DMS 273 (cell line): Measurements from ENCODE around the gene BCL7A.
"Not testable (repeated sequence)": the region's sequence is repeated elsewhere in the genome, so short reads cannot be mapped to it uniquely, and the experiment has no call there.

Source experiments
- DNase-seq: peaks from one replicate; lab custom pipeline; 2025; ENCODE audit not compliant: unreplicated experiment; lab: John Stamatoyannopoulos, UW

The BCL7A gene

DNA sequence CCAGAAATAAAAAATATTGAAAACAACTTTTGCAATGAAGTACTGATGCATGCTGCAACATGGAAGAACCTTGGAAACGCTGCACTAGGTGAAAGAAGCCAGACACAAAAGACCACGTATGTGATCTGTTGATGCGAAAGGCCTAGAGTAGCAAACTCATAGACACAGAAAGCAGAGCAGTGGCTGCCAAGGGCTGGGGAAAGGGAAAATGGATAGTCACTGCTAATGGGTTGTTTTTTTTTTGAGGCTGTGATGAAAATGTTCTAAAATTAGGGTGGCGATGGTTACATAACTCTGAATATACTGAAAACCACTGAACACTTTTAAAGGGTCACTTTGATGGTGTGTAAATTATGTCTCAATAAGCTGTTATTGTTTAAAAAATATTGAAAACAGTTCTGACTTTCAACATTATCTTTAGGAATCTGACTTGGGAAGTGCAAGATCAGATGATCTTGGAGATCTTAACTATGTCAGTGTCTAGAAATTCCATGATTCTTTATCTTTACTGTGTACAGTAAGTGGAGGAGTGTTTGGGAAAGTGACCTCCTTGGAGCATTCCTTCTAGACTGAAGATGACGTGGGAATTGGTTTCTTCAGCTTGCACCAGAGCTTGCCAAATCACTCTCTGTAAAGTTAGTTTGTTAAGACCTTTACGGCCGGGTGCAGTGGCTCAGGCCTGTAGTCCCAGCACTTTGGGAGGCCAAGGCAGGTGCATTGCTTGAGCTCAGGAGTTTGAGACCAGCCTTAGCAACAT is 69.3 kb downstream of the BCL7A start:
- no peak for DNase-seq

DNA sequence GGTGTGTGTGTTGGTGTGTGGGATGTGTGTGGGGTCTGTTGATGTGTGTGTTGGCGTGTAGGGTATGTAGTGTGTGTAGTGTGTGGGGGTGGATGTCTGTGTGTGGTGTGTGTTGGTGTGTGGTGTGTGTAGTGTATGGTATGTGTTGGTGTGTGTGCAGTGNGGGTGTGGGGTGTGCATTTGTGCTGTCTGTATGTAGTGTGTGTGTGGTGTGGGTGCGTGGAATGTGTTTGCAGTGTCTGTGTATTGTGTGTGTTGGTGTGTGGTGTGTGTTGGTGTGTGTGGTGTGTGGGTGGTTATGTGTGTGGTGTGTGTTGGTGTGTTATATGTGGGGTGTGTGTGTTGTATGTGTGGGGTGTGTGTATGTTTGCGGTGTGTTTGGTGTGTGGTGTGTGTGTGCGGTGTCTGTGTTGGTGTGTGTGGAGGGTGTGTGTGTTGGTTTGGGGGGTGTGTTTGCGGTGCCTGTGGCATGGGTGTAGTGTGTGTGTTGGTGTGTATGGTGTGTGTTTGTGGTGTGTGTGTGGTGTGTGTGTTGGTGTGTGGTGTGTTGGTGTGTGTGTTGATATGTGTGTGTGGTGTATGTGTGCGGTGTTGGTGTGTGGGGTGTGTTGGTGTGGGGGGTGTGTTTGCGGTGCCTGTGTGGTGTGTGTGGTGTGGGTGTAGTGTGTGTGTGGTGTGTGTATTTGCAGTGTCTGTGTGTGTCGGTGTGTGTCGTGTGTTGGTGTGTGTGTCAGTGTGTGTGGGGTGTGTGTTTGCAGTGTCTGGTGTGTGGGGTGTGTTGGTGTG is 71.6 kb downstream of the BCL7A start:
- no peak for DNase-seq

DNA sequence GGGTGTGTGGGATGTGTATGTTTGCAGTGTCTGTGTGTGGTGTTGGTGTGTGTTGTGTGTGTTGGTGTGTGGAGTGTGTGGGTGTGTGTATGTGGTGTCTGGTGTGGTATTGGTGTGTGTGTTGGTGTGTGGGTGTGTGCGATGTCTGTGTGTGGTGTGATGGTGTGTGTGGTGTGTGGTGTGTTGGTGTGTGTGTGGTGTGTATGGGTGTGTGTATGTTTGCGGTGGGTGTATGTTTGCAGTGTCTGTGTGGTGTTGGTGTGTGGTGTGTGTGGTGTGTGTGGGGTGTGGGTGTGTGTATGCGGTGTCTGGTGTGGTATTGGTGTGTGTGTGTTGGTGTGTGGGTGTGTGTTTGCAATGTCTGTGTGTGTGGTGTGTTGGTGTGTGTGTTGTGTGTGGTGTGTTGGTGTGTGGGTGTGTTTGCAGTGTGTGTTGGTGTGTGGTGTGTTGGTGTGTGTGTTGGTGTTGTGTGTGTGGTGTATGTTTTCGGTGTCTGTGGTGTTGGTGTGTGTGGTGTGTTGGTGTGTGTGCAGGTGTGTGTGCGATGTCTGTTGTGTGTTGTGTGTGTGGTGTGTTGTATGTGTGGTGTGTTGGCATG is 72.6 kb downstream of the BCL7A start:
- no peak for DNase-seq

DNA sequence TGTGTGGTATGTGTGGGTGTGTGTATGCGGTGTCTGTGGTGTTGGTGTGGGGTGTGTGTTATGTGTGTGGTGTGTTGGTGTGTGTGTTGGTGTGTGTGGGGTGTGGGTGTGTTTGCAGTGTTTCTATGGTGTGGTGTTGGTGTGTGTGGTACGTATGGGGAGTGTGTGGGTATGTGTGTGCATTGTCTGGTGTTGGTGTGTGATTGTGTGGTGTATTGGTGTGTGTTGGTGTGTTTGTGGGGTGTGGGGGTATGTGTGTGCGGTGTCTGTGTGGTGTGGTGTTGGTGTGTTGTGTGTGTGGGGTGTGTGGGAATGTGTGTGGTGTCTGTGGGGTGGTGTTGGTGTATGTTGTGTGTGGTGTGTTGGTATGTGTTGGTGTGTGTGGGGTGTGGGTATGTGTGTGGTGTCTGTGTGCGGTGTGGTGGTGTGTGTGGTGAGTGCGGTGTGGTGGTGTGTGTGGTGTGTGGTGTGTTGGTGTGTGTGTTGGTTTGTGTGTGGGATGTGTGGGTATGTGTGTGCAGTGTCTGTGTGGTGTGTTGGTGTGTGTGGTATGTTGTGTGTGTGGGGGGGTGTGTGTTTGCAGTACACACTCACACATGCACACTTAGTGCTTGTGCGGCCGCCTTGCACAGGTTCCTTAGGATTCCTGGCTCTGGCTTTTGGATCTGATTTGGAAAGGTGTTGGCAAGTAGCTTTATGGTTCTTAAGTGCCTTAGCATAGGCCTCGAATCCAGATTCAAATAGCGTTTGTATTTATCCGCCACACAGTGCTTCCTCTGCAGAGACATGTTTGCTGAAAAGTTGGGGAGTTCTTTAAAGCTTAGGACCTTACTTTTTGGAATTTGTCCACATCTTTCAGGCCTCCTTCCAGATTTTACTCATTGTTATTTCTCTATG is 73.3 kb downstream of the BCL7A start:
- peak; percentile 56 for DNase-seq

DNA sequence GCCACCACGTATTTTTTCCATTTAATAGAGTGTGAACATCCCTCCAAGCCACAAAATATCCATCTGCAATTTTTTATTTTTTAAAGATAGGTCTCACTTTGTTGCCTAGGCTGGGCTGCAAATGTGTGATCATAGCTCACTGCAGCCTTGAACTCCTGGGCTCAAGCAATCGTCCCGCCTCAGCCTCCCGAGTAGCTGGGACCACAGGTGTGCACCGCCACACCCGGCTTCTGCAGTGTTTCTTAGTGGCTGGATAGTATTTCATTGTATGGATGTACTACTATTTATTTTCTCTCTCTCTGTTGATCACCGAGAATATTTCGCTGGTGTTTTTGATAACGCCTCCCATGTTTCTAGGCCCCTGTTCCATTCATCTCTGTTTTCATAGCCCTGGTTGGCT is 74.3 kb downstream of the BCL7A start:
- no peak for DNase-seq

- peak; percentile 26 for DNase-seq
Observed at GRCh38 chr12:122096591-122097149, 75.0 kb downstream of the BCL7A start.

GRCh38 chr12:122097584-122097926 is 75.9 kb downstream of the BCL7A start:
- DNase-seq = peak; percentile 54

DNA sequence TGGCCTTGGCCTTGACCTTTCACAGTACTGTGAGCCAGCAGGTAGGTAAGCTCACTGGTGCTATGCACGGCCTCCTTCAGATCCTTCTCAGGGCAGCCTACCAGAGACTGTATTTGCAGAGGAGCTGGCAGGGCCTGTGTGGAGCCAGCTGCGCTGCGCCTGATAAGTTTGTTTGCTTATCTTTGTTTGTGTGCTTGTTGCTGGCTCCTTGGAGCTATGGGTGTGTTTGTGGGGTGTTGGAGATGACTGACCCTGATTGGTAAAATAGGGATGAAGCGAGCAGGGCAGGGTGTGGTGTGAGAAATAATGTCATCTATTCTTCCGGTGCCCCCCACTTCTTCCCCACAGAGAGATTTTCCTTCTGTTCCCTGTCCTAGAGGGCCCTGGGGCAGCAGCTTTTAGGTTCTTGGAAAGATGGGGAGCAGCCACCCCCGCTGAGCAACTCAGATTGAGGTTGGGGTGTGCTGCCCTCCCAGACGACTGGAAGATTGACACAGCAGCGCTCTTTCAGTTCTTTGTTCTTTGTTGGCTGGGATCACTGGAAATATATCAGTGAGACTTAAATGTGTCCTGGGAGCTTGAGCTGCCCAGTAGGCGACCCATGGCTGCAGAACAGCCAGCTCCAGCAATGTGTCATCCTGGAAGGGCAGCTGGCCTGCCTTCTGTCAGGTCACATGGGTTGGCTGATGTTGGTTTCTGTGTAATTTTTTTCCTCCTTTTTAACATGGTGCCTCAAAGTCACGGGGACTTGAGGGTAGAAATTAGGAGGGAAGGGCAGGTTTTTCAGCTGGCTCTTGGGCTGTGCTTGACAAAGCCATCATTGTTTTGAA is 76.5 kb downstream of the BCL7A start:
- DNase-seq = peak; percentile 86

GRCh38 chr12:122099280-122099749 is 77.6 kb downstream of the BCL7A start:
- peak; percentile 23 for DNase-seq

- no peak for DNase-seq
Observed at GRCh38 chr12:122099856-122100255, 78.2 kb downstream of the BCL7A start.

GRCh38 chr12:122100568-122100967 is 78.9 kb downstream of the BCL7A start:
- no peak for DNase-seq

GRCh38 chr12:122102331-122102730 is 80.6 kb downstream of the BCL7A start:
- DNase-seq = peak; percentile 14

GRCh38 chr12:122104844-122105243 is 83.2 kb downstream of the BCL7A start:
- no peak for DNase-seq

DNA sequence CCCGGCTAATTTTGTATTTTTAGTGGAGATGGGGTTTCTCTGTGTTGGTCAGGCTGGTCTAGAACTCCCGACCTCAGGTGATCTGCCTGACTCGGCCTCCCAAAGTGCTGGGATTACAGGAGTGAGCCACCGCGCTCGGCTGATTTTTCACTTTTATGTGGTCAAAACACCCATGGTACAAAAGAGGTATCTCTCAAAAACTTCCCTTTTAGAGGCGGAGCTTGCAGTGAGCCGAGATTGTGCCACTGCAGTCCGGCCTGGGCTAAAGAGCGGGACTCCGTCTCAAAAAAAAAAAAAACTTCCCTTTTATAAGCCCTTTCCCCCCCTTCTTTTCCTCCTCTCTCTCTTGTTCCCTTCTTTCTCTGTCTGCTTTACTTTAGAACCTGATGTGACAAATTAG is 83.8 kb downstream of the BCL7A start:
- DNase-seq = not testable (repeated sequence)

GRCh38 chr12:122106843-122107242 is 85.2 kb downstream of the BCL7A start:
- DNase-seq = no peak

DNA sequence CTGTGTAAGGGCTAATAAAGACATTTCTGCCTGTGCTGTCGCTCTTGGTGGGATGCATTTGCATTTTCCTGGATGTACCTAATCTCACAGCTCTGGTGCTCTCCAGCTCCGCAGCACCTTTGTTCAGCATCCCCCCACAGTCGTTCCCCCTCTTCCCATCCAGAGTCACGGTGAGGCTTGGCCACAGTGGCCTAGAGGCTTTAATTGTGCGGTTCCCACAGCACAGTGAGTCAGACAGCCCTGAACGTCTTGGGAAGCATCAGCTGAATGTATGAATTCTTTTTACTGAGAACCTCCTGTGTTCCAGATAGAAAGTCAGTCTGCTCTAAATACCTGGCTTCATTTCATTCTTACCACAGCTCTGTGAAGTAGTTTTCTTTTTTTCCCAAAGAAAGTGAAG is 85.6 kb downstream of the BCL7A start:
- no peak for DNase-seq

DNA sequence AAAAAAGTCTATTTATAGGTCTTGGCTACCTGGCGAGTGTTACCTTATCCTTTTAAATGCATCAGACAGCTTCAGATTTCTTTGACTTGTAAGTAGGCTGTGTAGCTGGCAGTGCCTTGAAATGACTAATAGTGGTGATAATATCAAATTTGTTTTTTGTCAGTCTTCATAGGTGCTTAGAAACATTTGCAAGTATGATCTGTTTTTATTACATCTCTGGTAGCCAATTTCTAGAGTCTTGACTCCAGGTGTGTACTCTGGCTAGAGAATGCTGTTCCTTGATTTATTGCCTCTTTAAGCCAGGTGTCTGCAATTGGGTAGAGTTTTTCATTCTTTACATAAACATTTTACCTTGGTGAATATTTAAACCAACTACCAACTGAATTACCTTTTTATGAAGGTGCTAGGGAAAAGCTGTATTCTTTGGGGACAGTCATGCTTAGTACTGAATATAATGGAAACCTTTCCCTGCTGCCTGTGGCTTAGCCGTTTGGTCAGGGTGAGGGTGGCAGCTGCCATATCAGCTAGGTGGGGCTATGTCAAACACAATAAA is 89.5 kb downstream of the BCL7A start:
- DNase-seq = no peak
